Hair follicular keratinocyte (primary cell): ENCODE results near the gene ZNF547. TPM values are rescaled to one million over a fixed set of nuclear protein-coding genes. Genes with fewer than 3 reads are reported as not detected.

Source experiments
- total RNA-seq: library from RNA; depleted of rRNA; stranded (reverse); fragments of >200 nt; gene quantifications from 2 replicates; pipeline ENCODE4 v1.2.3, GENCODE V29; 2015

Gene ZNF547
- 0.62 and 1.5 TPM in 2 replicates for total RNA-seq

GRCh38 chr19:57362997-57363687 lies at the start of gene ZNF547, which contains the start of gene TRAPPC2B:
TSS of gene ZNF547 (plus strand) at chr19:57363551. CDS start at chr19:57368556, 5,005 bp downstream.
TSS of gene TRAPPC2B (plus strand) at chr19:57363551. CDS start at chr19:57364834, 1,283 bp downstream.

GRCh38 chr19:57320180-57321084 lies 42.9 kb upstream of the ZNF547 start, which contains the start of gene ZNF543:
TSS of gene ZNF543 (plus strand) at chr19:57320472. CDS start at chr19:57320854, 382 bp downstream.

GRCh38 chr19:57350877-57351805 lies 12.2 kb upstream of the ZNF547 start, which contains the start of gene ZNF304:
TSS of gene ZNF304 (plus strand) at chr19:57351271. CDS start at chr19:57351665, 394 bp downstream.

GRCh38 chr19:57389730-57390598 lies 26.6 kb downstream of the ZNF547 start, which contains the start of gene ZNF548:
TSS of gene ZNF548 (plus strand) at chr19:57389854. CDS start at chr19:57390100, 246 bp downstream.

GRCh38 chr19:57410877-57411671 lies 47.7 kb downstream of the ZNF547 start, which contains the start of gene ZNF17:
TSS of gene ZNF17 (plus strand) at chr19:57411161. CDS start at chr19:57413616, 2,455 bp downstream.

Other genes with a start within 250 kb of the ZNF547 start
- gene USP29, start 243.6 kb upstream of the ZNF547 start, total RNA-seq = not detected in 2 replicates
- gene ZIM3, start 218.3 kb upstream of the ZNF547 start, total RNA-seq = not detected in 2 replicates
- gene DUXA, start 196.1 kb upstream of the ZNF547 start, total RNA-seq = not detected in 2 replicates
- 21.8 and 28.1 TPM in 2 replicates for gene ZNF264, start 172.1 kb upstream of the ZNF547 start, total RNA-seq
- gene AURKC, start 132.5 kb upstream of the ZNF547 start, total RNA-seq = 0.57 and 0.62 TPM in 2 replicates
- 3.8 and 6.9 TPM in 2 replicates for gene ZNF805, start 122.9 kb upstream of the ZNF547 start, total RNA-seq
- 15.8 and 29.0 TPM in 2 replicates for gene ZNF460, start 83.1 kb upstream of the ZNF547 start, total RNA-seq
- 4.4 and 4.7 TPM in 2 replicates for gene ZNF543, start 43.1 kb upstream of the ZNF547 start, total RNA-seq
- gene ZNF304, start 12.3 kb upstream of the ZNF547 start, total RNA-seq = 5.0 and 5.9 TPM in 2 replicates
- gene TRAPPC2B, start within 50 bp of the ZNF547 start, total RNA-seq = 18.6 and 29.0 TPM in 2 replicates
- 3.2 and 8.4 TPM in 2 replicates for gene ZNF548, start 26.3 kb downstream of the ZNF547 start, total RNA-seq
- gene ZNF17, start 47.6 kb downstream of the ZNF547 start, total RNA-seq = 1.9 and 3.3 TPM in 2 replicates
- 5.0 and 8.7 TPM in 2 replicates for gene ZNF749, start 71.8 kb downstream of the ZNF547 start, total RNA-seq
- gene VN1R1, start 93.6 kb downstream of the ZNF547 start, total RNA-seq = 0.49 TPM in 1 of 2 replicates, not detected in the other
- 7.7 and 8.0 TPM in 2 replicates for gene ZNF772, start 114.0 kb downstream of the ZNF547 start, total RNA-seq
- 8.1 and 10.0 TPM in 2 replicates for gene ZNF419, start 124.2 kb downstream of the ZNF547 start, total RNA-seq
- 6.4 and 11.6 TPM in 2 replicates for gene ZNF773, start 136.4 kb downstream of the ZNF547 start, total RNA-seq
- 3.5 and 4.7 TPM in 2 replicates for gene ZNF549, start 163.8 kb downstream of the ZNF547 start, total RNA-seq
- gene ZNF550, start 196.3 kb downstream of the ZNF547 start, total RNA-seq = 3.5 and 5.5 TPM in 2 replicates
- 2.2 and 3.0 TPM in 2 replicates for gene ZNF416, start 215.4 kb downstream of the ZNF547 start, total RNA-seq
- 2.3 and 5.9 TPM in 2 replicates for gene ZIK1, start 220.6 kb downstream of the ZNF547 start, total RNA-seq
- gene ZNF530, start 236.3 kb downstream of the ZNF547 start, total RNA-seq = 1.6 and 2.3 TPM in 2 replicates